Measurements from ENCODE around the gene ZNF536.

ZNF536 gene

GRCh38 chr19:30519607-30520205 is 147.5 kb downstream of the ZNF536 start:
- DNase-seq (ENCODE audit: low read depth in 2 of 3, low spot score in 2 of 3): no peak

DNA sequence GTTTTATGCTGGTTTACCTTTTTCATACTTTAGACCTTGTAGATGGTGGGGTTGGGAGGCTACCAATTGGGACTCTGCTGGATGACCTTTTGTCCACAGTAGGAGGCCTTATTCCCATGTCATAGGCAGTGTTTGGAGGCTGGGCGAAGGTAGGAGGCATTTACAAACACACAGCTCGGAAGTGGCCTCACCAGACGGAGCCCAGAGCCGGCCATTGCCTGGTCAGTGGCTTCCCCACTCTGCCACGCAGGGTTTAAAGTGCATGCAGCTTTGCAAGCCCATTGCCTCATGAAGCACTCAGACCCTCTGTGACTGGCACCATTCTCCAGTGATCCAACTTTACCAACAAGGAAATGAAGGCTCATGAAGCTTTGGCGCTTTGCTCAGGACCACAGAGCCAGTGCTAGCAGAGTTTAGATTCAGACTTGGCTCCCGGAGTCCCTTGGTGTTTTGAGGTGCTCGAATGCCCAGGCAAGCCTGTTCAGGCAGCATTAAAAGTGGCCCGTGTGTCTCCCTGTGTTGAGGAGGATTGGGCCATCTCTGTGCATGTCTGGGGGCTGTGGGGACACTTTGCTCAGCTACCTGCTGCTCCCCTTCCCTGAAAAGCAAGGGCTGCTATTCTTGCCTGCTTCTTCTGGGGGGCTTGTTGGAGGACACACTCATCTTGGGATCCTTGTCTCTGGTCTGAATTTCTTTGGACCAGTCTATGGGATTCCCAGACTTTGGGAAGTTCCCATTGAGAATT is 148.7 kb downstream of the ZNF536 start:
- no peak for DNase-seq (ENCODE audit: low read depth in 2 of 3, low spot score in 2 of 3)

GRCh38 chr19:30521937-30522336 is 149.8 kb downstream of the ZNF536 start:
- DNase-seq (ENCODE audit: low read depth in 2 of 3, low spot score in 2 of 3): no peak

- no peak for DNase-seq (ENCODE audit: low read depth in 2 of 3, low spot score in 2 of 3)
Measured at GRCh38 chr19:30522341-30522740, 150.2 kb downstream of the ZNF536 start.

- no peak for DNase-seq (ENCODE audit: low read depth in 2 of 3, low spot score in 2 of 3)
Measured at GRCh38 chr19:30523791-30524190, 151.6 kb downstream of the ZNF536 start.

GRCh38 chr19:30525383-30525782 is 153.2 kb downstream of the ZNF536 start:
- no peak for DNase-seq (ENCODE audit: low read depth in 2 of 3, low spot score in 2 of 3)

DNA sequence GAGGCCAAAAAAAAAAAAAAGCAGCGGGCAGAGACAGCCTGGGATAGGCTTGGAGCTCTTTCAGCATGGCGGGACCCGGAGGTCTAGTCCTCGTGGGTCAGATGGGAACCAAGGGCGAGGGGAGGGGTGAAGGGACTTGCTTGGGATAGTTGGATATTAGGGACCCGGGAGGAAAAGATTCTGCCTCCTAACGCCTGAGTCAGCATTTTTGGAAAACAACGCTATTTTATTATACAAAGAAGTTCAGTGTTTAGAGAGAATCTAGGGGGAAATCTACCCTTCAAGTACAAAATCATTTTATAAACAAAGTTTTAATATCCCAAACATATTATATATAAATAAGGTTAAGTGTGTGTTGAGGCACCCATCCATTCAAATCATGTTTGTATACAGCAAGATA is 156.7 kb downstream of the ZNF536 start:
- no peak for DNase-seq (ENCODE audit: low read depth in 2 of 3, low spot score in 2 of 3)

DNA sequence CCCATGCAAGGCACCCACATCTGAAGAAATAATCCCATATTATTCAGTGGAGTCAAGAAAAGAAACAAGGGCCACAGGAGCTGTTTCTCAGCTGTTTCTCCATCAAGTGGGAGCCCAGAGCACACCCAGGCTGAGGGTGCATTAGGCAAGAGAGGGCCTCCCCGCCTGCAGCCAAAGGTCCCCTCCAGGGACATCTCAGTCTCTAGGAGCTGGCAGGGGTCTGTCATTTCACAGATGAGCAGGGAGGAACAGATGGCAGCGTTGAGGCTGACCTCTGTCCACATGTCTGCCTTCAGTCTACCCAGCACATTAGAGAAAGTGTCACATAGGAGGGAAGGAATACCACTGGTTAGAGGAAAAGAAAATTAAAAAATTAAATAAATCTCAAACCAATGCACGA is 157.7 kb downstream of the ZNF536 start:
- no peak for DNase-seq (ENCODE audit: low read depth in 2 of 3, low spot score in 2 of 3)

- no peak for DNase-seq (ENCODE audit: low read depth in 2 of 3, low spot score in 2 of 3)
Measured at GRCh38 chr19:30530751-30531150, 158.6 kb downstream of the ZNF536 start.

DNA sequence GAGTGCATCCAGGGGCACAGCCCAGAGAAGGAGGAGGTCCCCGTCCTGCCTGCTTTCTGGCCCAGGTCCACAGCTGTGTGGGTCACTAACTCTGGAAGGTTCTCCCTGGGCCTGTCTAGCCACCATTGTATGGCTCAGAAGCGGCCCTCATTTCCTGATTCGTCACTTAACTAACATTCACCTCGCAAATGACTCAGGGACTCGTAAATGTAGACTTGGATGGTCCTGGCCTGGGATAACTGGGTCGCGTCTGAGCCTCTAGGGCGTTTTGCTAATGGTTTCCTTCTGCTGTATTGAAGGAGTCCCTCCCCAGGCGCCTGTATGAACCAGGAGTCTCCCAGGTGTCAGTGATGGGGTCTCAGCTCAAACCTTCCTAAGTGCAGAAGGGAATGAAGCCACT is 162.8 kb downstream of the ZNF536 start:
- DNase-seq (ENCODE audit: low read depth in 2 of 3, low spot score in 2 of 3): no peak

DNA sequence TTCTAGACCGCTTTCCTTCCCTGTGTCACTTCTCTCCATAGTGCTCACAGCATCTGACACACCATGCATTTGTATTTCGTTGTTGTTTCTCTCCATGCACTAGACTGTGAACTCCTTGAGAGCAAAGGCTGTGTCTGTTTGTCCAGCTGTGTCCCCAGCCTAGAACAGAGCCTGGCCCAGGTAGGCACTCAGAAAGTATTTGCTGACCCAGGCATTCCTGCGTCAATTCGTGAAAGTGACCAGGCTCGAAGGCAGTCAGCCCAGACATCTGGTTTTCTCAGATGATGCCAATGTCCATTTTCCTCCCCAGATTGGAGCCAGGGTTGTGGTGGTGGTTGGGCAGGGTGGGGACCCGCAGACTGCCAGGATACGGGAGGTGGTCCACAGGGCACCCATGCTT is 164.8 kb downstream of the ZNF536 start:
- no peak for DNase-seq (ENCODE audit: low read depth in 2 of 3, low spot score in 2 of 3)

DNA sequence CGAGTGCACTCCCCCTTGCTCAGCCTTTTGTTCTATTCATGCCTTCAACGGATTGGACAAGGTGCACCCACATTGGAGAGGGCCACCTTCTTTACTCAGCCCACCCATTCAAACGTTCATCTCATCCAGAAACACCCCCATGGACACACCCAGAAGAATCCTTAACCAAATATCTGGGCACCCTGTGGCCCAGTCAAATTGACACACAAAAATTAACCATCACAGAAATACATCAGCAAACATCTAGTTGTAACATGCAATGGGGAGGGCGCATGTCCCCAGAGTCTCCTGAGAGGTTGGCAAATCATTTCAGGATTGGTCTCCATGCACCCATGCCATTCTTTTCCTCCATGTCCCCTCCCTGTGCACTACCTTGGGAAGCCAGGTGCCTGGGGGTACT is 167.1 kb downstream of the ZNF536 start:
- no peak for DNase-seq (ENCODE audit: low read depth in 2 of 3, low spot score in 2 of 3)

DNA sequence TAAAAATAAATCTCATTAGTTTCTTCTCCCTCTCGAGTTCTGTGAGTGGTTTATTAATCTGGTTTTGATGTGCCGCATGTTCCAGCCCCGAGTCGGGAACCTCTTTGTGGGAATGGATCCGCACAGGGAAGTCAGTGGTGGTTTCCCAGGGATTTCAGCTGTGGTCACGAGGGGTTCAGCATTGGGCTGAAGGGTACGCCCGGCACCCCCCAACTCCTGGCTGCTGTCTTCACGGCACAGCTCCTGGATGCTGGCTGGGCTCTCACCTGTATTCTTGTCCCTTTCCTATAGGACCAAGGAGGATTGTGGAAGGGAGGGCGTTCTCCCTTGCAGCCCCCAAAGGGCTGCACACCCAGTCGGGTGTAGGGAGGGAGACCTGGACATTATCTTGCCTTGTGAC is 167.8 kb downstream of the ZNF536 start:
- no peak for DNase-seq (ENCODE audit: low read depth in 2 of 3, low spot score in 2 of 3)

DNA sequence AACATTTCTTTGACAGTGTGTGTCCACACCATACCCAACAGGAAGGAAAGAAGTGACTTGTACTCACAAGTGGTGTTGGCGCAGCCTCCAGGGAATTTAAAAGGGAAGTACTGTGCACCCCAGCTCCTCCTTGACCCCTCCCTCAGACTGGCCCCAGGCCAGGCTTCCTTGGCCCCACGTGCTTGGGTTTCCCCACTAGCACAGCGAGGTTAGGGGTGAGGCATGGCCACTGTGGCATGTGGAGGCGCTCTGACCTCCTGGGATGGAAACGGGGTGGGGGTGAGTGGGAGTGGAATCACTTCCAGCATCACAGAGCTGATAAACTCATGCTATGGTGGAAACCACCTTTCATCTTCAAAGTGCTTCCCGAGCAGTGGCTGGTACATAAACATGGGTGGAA is 168.6 kb downstream of the ZNF536 start:
- no peak for DNase-seq (ENCODE audit: low read depth in 2 of 3, low spot score in 2 of 3)

GRCh38 chr19:30541575-30541974 is 169.4 kb downstream of the ZNF536 start:
- no peak for DNase-seq (ENCODE audit: low read depth in 2 of 3, low spot score in 2 of 3)

DNA sequence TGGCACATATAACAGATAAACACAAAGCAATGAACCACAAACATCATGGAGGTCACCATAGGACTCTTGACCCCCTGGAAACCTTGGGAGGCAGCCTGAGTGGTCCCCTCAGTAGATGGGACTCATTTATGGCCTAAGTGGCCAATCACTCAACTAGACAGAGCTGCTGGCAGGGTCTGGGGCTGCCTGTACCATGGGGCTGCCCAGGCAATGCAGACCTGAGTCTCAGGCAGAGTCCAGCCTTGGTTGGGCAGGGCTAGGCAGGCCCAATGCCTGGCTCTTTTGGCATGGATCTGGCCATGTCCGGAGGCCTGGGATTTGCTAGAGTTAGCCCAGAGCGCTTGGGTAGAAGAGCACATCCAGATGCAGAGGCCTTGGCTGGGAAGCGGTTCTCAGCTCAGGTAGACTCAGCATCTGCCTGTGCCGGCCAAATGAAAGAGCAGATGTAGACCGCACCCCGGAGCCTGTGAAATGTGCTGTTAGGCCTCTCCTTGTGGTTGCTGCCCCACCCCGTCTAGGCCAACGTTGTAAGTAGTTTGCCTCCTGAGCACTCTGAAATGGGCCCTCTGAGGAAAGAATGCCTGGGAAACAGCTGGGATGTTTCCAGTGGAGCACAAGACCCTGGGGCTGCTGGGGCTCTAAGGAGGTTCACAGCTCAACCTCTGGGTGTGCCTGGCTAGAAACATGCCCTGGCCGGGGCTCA is 171.2 kb downstream of the ZNF536 start:
- no peak for DNase-seq (ENCODE audit: low read depth in 2 of 3, low spot score in 2 of 3)

- DNase-seq (ENCODE audit: low read depth in 2 of 3, low spot score in 2 of 3): no peak
Measured at GRCh38 chr19:30545752-30546151, 173.6 kb downstream of the ZNF536 start.

DNA sequence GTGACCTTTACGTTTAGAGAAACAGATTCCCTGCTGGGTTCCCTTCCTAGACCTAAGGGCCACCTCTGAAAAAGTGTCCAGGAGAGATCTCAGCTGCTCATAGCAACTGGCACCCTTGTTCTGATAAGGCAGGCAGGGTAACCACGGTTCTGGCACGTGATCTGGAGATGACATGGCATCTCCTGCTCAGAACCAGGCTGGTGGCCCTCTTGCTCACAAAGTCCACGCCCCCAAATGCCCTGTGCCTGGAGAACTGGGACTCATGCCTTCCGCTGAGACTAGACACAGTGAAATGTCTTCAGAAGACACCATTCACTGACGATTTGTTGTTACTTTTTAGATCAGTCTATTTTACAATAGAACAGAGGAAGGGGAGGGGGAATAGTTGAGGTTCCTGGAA is 174.1 kb downstream of the ZNF536 start:
- DNase-seq (ENCODE audit: low read depth in 2 of 3, low spot score in 2 of 3): no peak

- no peak for DNase-seq (ENCODE audit: low read depth in 2 of 3, low spot score in 2 of 3)
Measured at GRCh38 chr19:30547246-30547645, 175.1 kb downstream of the ZNF536 start.

GRCh38 chr19:30549151-30549550 is 177.0 kb downstream of the ZNF536 start:
- no peak for DNase-seq (ENCODE audit: low read depth in 2 of 3, low spot score in 2 of 3)

DNA sequence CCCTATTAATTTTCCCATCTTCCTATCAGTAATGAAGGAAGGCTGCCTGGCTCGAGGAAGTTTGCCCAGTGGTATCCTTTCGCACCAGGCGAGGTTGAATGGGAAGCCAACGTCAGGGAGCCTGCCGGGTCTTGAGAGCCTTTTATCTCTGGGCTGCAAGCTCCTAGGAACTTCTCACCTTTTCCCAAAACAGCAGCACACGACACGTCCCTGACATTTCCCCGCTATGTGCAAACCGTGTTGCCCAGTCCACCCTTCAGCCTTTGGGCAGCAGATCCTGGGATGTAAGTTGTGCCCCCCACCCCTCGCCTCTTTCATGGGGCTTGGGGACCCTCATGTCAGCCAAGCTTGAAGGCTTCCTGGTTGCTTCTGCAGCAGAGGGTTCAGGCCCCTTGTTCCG is 179.1 kb downstream of the ZNF536 start:
- DNase-seq (ENCODE audit: low read depth in 2 of 3, low spot score in 2 of 3): no peak

DNA sequence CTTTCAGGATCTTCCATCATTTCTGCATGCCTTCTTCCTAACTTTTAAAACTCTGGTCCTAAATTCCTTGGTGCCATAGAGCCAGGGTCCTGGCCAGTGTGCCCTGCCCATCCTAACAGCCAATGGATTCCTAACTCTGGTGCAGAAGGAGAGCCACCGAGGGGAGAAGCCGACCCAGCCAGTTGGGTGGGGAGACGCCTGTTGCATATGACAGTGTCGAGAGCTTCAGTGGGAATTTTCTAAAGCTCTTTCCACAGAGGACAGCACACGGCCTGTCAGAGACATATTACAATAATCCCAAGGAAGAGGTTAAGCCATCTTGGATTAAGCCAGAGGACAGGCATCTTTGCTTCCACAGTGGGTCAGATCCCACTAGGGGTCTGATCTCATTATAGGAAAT is 180.4 kb downstream of the ZNF536 start:
- DNase-seq (ENCODE audit: low read depth in 2 of 3, low spot score in 2 of 3): no peak
